OCI-LY7 (cell line): ENCODE results near the gene OXSR1. TPM values are rescaled to one million over a fixed set of nuclear protein-coding genes. Genes with fewer than 3 reads are reported as not detected.

ENCODE experiments used
- BruUV-seq: library from RNA; stranded (reverse); fragments of 400-500 nt; replicated peaks from 2 replicates; lab custom pipeline; 2021; lab: Mats Ljungman, UMichigan
- CTCF ChIA-PET: fragments of 300-600 bp; sonication (Branson Sonifier 250); formaldehyde crosslinking; loops from one replicate; lab custom pipeline; 2022; ENCODE audit warnings: antibody characterized with exemption; ENCODE audit not compliant: unreplicated experiment; lab: Charles Lee
- POLR2A ChIA-PET: fragments of 300-600 bp; sonication (Branson Sonifier 250); formaldehyde crosslinking; loops from one replicate; lab custom pipeline; 2022; ENCODE audit warnings: antibody characterized with exemption; lab: Charles Lee
- DNase-seq: peaks from one replicate; pipeline ENCODE4 v3.0.0-alpha.2; 2015; ENCODE audit warnings: low spot score
- H2AFZ ChIP-seq: fragments of 200-600 bp; sonication (generic), shearing (Covaris generic); 2 replicates; pipeline ENCODE4 v1.6.1; 2014; ENCODE audit warnings: mild to moderate bottlenecking, antibody characterized with exemption, low read length, moderate library complexity
- H3K27ac ChIP-seq: fragments of 200-600 bp; sonication (generic); 2 replicates; pipeline ENCODE4 v1.5.1; 2014; ENCODE audit warnings: mixed run types, low read depth, mild to moderate bottlenecking, moderate library complexity, low read length, inconsistent platforms; ENCODE audit not compliant: poor library complexity, severe bottlenecking
- H3K36me3 ChIP-seq: fragments of 200-600 bp; sonication (generic); 2 replicates; pipeline ENCODE4 v1.6.1; 2014; ENCODE audit warnings: mild to moderate bottlenecking, antibody characterized with exemption, low read length, moderate library complexity, mixed read lengths; ENCODE audit not compliant: insufficient read depth
- H3K4me1 ChIP-seq: fragments of 200-600 bp; sonication (generic); 2 replicates; pipeline ENCODE4 v1.5.1; 2014; ENCODE audit warnings: mild to moderate bottlenecking, low read length; ENCODE audit not compliant: insufficient read depth, poor library complexity, severe bottlenecking
- H3K4me2 ChIP-seq: fragments of 200-600 bp; sonication (generic); 2 replicates; pipeline ENCODE4 v1.6.1; 2014; ENCODE audit warnings: mild to moderate bottlenecking, low read length
- H3K4me3 ChIP-seq: fragments of 200-600 bp; sonication (generic); 2 replicates; pipeline ENCODE4 v1.5.1; 2014; ENCODE audit warnings: mild to moderate bottlenecking, low read depth, low read length; ENCODE audit not compliant: poor library complexity, severe bottlenecking
- H3K79me2 ChIP-seq: fragments of 200-600 bp; sonication (generic); 2 replicates; pipeline ENCODE4 v1.6.1; 2016; ENCODE audit warnings: low read depth, mild to moderate bottlenecking, low read length, moderate library complexity, mixed read lengths; ENCODE audit not compliant: insufficient read depth
- H3K9me2 ChIP-seq: fragments of 200-600 bp; sonication (generic); 2 replicates; pipeline ENCODE4 v1.6.1; 2016; ENCODE audit warnings: mild to moderate bottlenecking, low read length, mixed read lengths; ENCODE audit not compliant: insufficient read depth
- H3K9me3 ChIP-seq: fragments of 200-600 bp; sonication (generic); 2 replicates; pipeline ENCODE4 v1.6.1; 2014; ENCODE audit warnings: mild to moderate bottlenecking, mixed run types, low read length, mixed read lengths
- H4K20me1 ChIP-seq: fragments of 200-600 bp; sonication (generic); 2 replicates; pipeline ENCODE4 v1.6.1; 2014; ENCODE audit warnings: mild to moderate bottlenecking, antibody characterized with exemption, low read length, moderate library complexity, mixed read lengths; ENCODE audit not compliant: insufficient read depth
- CTCF ChIP-seq: fragments of 200-600 bp; sonication (generic); conservative IDR thresholded peaks from 2 replicates; pipeline ENCODE4 v1.5.1; 2014; ENCODE audit warnings: mild to moderate bottlenecking, antibody characterized with exemption, low read length, moderate library complexity, mixed read lengths
- EZH2phosphoT487 ChIP-seq: fragments of 200-600 bp; sonication (generic); IDR thresholded peaks from 2 replicates; pipeline ENCODE4 v1.6.1; 2018; ENCODE audit warnings: low read depth, borderline replicate concordance, mild to moderate bottlenecking, mixed run types, antibody characterized with exemption, low read length, moderate library complexity, mixed read lengths
- intact Hi-C: fragments of 100-400 bp; cut with micrococcal nuclease; formaldehyde crosslinking; loops from one replicate; pipeline ENCODE4 v1.10.0; 2022; ENCODE audit not compliant: unreplicated experiment
- total RNA-seq, 2 experiments: library from RNA; depleted of rRNA in 1 of 2; stranded (reverse); fragments of >200 nt in 1 of 2; shearing (Covaris generic) in 1 of 2; gene quantifications; 2 replicates each; pipeline ENCODE4 v1.2.3, GENCODE V29; 2014 to 2022

The OXSR1 gene
- total RNA-seq, 2 experiments from 2014 or later, result 21.4 to 43.7 TPM

GRCh38 chr3:38120693-38121450, 44.5 kb upstream of the OXSR1 start:
- no peak overlapping the region for H3K27ac ChIP-seq
- no peaks in the 10 kb centered on the region for H3K79me2 ChIP-seq
- H4K20me1 ChIP-seq, result no peaks in the 10 kb centered on the region
- ChIA-PET CTCF (no interaction called here), POLR2A (interaction anchor here (0.8 kb wide), 1 partner anchor 17 kb away, joined by 3 read pairs; no protein-coding TSS in a partner anchor)
- no peak overlapping the region for H3K4me2 ChIP-seq
- peaks cover 43% of the 10 kb centered on the region for H3K36me3 ChIP-seq
- BruUV-seq, result no TSS peak
- intact Hi-C loops, result no loop called here
- H2AFZ ChIP-seq, result no peak overlapping the region
- H3K4me1 ChIP-seq, result no peaks in the 10 kb centered on the region
- no peaks in the 10 kb centered on the region for H3K9me2 ChIP-seq
- TF ChIP-seq EZH2phosphoT487 (no peak), CTCF (no peak)
- DNase-seq, result no peak
- no peaks in the 10 kb centered on the region for H3K9me3 ChIP-seq
- no peak overlapping the region for H3K4me3 ChIP-seq

- TF ChIP-seq EZH2phosphoT487 (no peak), CTCF (no peak)
- Histone ChIP-seq H3K36me3 (peaks cover 48% of the 10 kb centered on the region), H3K9me3 (no peaks in the 10 kb centered on the region), H3K27ac (no peak overlapping the region), H3K9me2 (no peaks in the 10 kb centered on the region), H3K79me2 (no peaks in the 10 kb centered on the region), H3K4me1 (no peaks in the 10 kb centered on the region), H3K4me2 (no peak overlapping the region), H2AFZ (no peak overlapping the region), H4K20me1 (no peaks in the 10 kb centered on the region), H3K4me3 (no peak overlapping the region)
- no TSS peak for BruUV-seq
- intact Hi-C loops, result no loop called here
- ChIA-PET CTCF (no interaction called here), POLR2A (interaction anchor here (0.8 kb wide), 1 partner anchor 16 kb away, joined by 3 read pairs; no protein-coding TSS in a partner anchor)
- DNase-seq, result no peak
These were observed 43.9 kb upstream of the OXSR1 start for GRCh38 chr3:38121451-38121831.

GRCh38 chr3:38121832-38122461, 43.4 kb upstream of the OXSR1 start:
- Histone ChIP-seq H4K20me1 (no peaks in the 10 kb centered on the region), H3K27ac (no peak overlapping the region), H3K4me1 (no peaks in the 10 kb centered on the region), H3K79me2 (no peaks in the 10 kb centered on the region), H3K36me3 (peaks cover 53% of the 10 kb centered on the region), H3K4me2 (no peak overlapping the region), H2AFZ (no peak overlapping the region), H3K9me3 (no peaks in the 10 kb centered on the region), H3K4me3 (no peak overlapping the region), H3K9me2 (no peaks in the 10 kb centered on the region)
- intact Hi-C loops, result no loop called here
- ChIA-PET CTCF (no interaction called here), POLR2A (interaction anchor here (0.6 kb wide), 1 partner anchor 366 kb away, joined by 3 read pairs; no protein-coding TSS in a partner anchor)
- no TSS peak for BruUV-seq
- DNase-seq, result no peak
- TF ChIP-seq CTCF, result no peak
- no peak for TF ChIP-seq EZH2phosphoT487
